H7 (cell line): ENCODE data around the gene NSUN6. TPM values are rescaled to one million over a fixed set of nuclear protein-coding genes. Genes with fewer than 3 reads are reported as not detected.

Source experiments
- DNase-seq: peaks from one replicate; pipeline ENCODE4 v3.0.0; 2012
- H3K27me3 ChIP-seq: 2 replicates; pipeline ENCODE4 v1.6.0; 2011; ENCODE audit warnings: mild to moderate bottlenecking, low read length; ENCODE audit not compliant: control insufficient read depth, insufficient read depth
- H3K36me3 ChIP-seq: replicated peaks from 2 replicates; pipeline ENCODE4 v1.5.1; 2011; ENCODE audit warnings: low read length; ENCODE audit not compliant: control insufficient read depth, insufficient read depth
- H3K4me3 ChIP-seq: 2 replicates; pipeline ENCODE4 v1.5.1; 2011; ENCODE audit warnings: low read depth, mild to moderate bottlenecking, control low read depth, low read length, moderate library complexity; ENCODE audit not compliant: insufficient read depth
- total RNA-seq: library from RNA; depleted of rRNA; stranded (reverse); fragments of >200 nt; shearing (Covaris generic); gene quantifications from 2 replicates; pipeline ENCODE4 v1.2.3, GENCODE V29; 2014

NSUN6 gene
- total RNA-seq, 1 experiment from 2014 or later: 7.2 TPM

DNA sequence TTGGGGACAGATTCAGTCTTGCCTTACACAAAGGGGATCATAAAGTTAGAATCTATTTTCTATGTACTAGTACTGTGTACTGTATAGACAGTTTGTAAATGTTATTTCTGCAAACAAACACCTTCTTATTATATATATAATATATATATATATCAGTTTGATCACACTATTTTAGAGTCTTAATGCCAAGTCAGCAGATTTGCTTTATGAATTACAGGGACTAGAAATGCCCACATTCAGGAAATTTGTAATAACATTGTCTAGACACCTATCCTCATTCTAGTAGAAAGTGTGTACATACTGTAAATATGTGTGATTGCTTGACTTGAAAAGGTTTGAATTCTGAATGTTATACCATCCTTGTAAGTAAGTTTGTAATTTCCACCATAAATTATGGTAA is 111.2 kb downstream of the NSUN6 start:
- Histone ChIP-seq H3K27me3 (no peaks in the 10 kb centered on the region; the same call in 1 of the 2 replicates), H3K4me3 (no peak overlapping the region), H3K36me3 (peaks cover 2% of the 10 kb centered on the region)
- no peak for DNase-seq

- H3K27me3 ChIP-seq: no peaks in the 10 kb centered on the region; the same call in 1 of the 2 replicates
- H3K4me3 ChIP-seq: no peak overlapping the region
- H3K36me3 ChIP-seq: peaks cover 2% of the 10 kb centered on the region
Measured at GRCh38 chr10:18539335-18539734, 112.1 kb downstream of the NSUN6 start.

DNA sequence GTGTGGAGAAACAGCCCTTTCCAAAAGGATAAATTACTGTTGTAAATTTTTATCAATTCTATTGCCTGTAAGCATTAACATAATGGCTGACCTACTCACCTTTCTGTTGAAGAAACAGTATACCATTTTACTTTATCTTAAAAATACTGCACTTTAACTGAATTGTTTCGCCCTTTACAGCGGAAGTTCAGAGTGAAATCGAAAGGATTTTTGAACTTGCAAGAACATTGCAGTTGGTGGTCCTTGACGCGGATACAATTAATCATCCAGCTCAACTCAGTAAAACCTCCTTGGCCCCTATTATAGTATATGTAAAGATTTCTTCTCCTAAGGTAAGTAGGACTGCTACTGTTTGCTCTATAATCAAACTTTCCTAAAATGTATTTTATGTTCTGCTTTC is 117.5 kb downstream of the NSUN6 start:
- H3K27me3 ChIP-seq: no peaks in the 10 kb centered on the region
- no peak overlapping the region for H3K4me3 ChIP-seq
- no peak for DNase-seq
- H3K36me3 ChIP-seq: peaks cover 2% of the 10 kb centered on the region

More at GRCh38 chr10:18539335-18539734, 112.1 kb downstream of the NSUN6 start:
- no peak for DNase-seq

GRCh38 chr10:18532881-18533535 is 118.4 kb downstream of the NSUN6 start:
- Histone ChIP-seq H3K27me3 (no peaks in the 10 kb centered on the region), H3K36me3 (peaks cover 2% of the 10 kb centered on the region), H3K4me3 (no peak overlapping the region)
- DNase-seq: no peak

DNA sequence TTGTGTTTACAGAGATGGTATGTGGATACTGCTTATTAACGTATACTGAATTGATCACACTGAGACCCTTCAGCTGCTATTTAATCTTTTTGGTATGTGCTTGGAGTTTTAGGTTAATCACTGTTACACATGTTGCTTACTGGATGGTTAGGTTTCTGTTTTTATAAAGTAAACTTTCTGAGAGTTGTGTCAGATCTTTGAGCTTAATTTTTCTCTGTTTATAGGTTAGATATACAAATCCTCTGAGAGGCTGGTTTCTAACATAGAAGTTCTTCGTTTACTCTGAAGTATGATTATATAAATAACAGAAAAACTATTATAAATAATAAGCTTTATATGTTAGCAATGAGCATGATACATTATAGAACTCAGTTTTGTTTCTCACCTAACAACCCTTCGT is 123.1 kb downstream of the NSUN6 start:
- no peak for DNase-seq
- no peaks in the 10 kb centered on the region for H3K27me3 ChIP-seq
- no peaks in the 10 kb centered on the region for H3K36me3 ChIP-seq
- no peak overlapping the region for H3K4me3 ChIP-seq

DNA sequence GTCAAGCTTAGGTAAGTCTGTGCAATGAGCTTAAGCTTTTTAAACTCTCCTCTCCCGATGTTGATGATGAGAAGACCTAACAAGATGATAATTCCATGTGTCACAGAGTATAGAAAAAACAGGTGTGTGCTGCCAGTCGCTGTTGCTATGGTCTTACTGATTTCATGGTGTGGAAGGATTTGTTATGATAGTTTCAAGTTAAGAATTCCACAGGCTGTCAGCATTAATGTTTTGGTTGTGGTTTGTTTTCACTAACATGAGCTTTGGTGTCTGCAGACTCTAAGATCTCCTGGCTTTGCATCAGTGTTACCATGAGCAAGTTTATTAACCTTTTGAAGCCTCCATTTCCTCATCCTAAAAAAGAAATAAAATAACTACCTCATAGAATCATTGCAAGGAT is 123.7 kb downstream of the NSUN6 start:
- no peaks in the 10 kb centered on the region for H3K36me3 ChIP-seq
- no peak overlapping the region for H3K4me3 ChIP-seq
- no peak for DNase-seq
- no peaks in the 10 kb centered on the region for H3K27me3 ChIP-seq

- Histone ChIP-seq H3K36me3 (no peaks in the 10 kb centered on the region), H3K4me3 (no peak overlapping the region), H3K27me3 (no peaks in the 10 kb centered on the region)
- DNase-seq: no peak
Measured at GRCh38 chr10:18523858-18524257, 127.5 kb downstream of the NSUN6 start.

GRCh38 chr10:18523025-18523424 is 128.4 kb downstream of the NSUN6 start:
- Histone ChIP-seq H3K36me3 (no peaks in the 10 kb centered on the region), H3K4me3 (no peak overlapping the region), H3K27me3 (no peaks in the 10 kb centered on the region)
- DNase-seq: no peak

- Histone ChIP-seq H3K36me3 (no peaks in the 10 kb centered on the region), H3K4me3 (no peak overlapping the region), H3K27me3 (no peaks in the 10 kb centered on the region)
- no peak for DNase-seq
Measured at GRCh38 chr10:18516851-18517250, 134.5 kb downstream of the NSUN6 start.

- Histone ChIP-seq H3K4me3 (no peak overlapping the region), H3K27me3 (no peaks in the 10 kb centered on the region), H3K36me3 (no peaks in the 10 kb centered on the region)
- no peak for DNase-seq
Measured at GRCh38 chr10:18514537-18514936, 136.8 kb downstream of the NSUN6 start.

GRCh38 chr10:18508587-18508986 is 142.8 kb downstream of the NSUN6 start:
- no peak for DNase-seq
- no peaks in the 10 kb centered on the region for H3K27me3 ChIP-seq
- no peaks in the 10 kb centered on the region for H3K36me3 ChIP-seq
- H3K4me3 ChIP-seq: no peak overlapping the region

- H3K27me3 ChIP-seq: no peaks in the 10 kb centered on the region
- H3K4me3 ChIP-seq: no peak overlapping the region
- no peaks in the 10 kb centered on the region for H3K36me3 ChIP-seq
- DNase-seq: no peak
Measured at GRCh38 chr10:18505456-18506118, 145.8 kb downstream of the NSUN6 start.

- no peaks in the 10 kb centered on the region for H3K36me3 ChIP-seq
- DNase-seq: no peak
- H3K4me3 ChIP-seq: no peak overlapping the region
- H3K27me3 ChIP-seq: no peaks in the 10 kb centered on the region
Measured at GRCh38 chr10:18504161-18504560, 147.2 kb downstream of the NSUN6 start.

DNA sequence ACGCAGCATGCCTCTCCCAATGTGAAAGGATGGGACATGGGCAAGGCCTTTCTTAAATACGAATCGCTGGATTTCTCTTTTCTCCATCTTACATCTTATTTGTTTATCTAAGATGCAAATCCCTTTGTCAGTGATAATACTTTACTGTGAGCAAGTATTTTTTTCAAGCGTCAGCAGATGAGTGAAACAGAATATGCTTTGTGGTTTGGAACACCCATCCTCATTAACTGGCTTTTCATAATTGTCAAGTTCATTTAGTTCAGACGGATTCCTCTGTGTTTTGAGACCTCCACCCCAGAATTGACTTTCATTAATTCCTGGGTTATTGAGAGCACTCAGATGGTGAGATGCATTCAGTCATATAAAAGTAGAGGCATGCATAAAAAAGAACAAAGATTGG is 149.8 kb downstream of the NSUN6 start:
- no peak for DNase-seq
- Histone ChIP-seq H3K27me3 (no peaks in the 10 kb centered on the region), H3K36me3 (no peaks in the 10 kb centered on the region), H3K4me3 (no peak overlapping the region)

DNA sequence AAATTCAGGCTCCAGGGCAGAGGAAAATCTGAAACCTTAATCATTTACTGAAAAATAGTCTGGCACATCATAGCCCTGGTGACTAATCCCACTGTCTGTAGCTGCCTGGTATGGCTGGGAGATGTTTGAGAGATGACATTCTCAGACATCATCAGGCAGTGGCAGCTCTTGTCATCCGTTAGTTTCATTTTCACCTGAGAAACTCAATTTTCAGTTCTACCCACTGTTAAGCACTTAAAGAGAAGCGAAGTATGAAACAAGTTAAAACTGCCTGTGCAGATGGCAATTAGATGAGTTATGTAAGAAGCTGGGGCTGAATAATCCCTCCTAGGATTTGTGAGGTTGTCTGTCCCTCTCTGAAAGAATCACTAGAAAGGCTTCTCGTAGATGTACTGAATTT is 150.2 kb downstream of the NSUN6 start:
- no peak for DNase-seq
- H3K4me3 ChIP-seq: no peak overlapping the region
- no peaks in the 10 kb centered on the region for H3K36me3 ChIP-seq
- H3K27me3 ChIP-seq: no peaks in the 10 kb centered on the region
